ENCODE measurements around the gene SPCS2.
"Not testable (repeated sequence)": the region's sequence is repeated elsewhere in the genome, so short reads cannot be mapped to it uniquely, and the experiment has no call there.

Gene SPCS2

DNA sequence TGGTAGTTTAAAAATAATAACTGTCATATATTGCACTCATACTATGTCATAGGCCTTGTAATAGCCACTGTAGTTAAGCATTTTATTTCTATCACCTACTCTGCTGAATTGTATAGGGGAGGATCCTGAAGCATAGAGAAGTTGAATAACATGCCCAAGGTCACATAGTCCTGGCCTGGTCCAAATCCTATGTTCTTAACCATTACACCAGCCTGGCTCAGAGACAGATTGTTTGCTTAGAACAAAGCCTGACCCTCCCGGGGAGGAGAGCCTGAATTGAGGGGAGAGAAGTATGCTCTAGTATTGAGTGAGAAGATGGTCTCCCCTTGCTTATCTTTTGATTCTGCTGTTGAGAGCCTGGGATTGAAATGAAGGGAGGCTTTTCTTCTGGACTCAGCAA is 41.9 kb downstream of the SPCS2 start:
- in situ Hi-C loops (cut with HindIII; ENCODE audit: low sequenced_read_pairs) = no loop called here

GRCh38 chr11:74992852-74993251 is 43.8 kb downstream of the SPCS2 start:
- in situ Hi-C loops (cut with HindIII; ENCODE audit: low sequenced_read_pairs) = no loop called here

GRCh38 chr11:75000975-75001354 is 51.9 kb downstream of the SPCS2 start:
- in situ Hi-C loops (cut with HindIII; ENCODE audit: low sequenced_read_pairs) = no loop called here

DNA sequence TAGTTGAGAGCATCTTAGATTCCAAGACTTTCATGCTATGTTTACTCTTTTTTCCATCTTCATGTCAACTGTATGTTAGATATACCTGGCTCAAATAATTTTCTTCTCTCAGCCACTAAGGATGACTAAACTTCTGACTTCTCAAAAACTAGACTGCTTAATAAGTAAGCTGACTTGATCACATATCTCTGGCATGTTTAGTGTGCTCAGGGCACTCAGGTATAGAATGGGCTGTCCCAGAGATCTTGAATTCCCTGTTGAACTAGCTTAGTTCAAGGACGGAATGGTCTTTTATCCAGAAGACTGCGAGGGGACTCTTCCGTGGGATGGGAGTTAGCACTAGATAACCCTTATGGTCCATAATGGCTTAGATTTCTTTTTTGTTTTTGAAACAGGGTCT is 52.6 kb downstream of the SPCS2 start:
- in situ Hi-C loops (cut with HindIII; ENCODE audit: low sequenced_read_pairs) = no loop called here

- in situ Hi-C loops (cut with HindIII; ENCODE audit: low sequenced_read_pairs) = no loop called here
Observed at GRCh38 chr11:75002516-75002915, 53.5 kb downstream of the SPCS2 start.

DNA sequence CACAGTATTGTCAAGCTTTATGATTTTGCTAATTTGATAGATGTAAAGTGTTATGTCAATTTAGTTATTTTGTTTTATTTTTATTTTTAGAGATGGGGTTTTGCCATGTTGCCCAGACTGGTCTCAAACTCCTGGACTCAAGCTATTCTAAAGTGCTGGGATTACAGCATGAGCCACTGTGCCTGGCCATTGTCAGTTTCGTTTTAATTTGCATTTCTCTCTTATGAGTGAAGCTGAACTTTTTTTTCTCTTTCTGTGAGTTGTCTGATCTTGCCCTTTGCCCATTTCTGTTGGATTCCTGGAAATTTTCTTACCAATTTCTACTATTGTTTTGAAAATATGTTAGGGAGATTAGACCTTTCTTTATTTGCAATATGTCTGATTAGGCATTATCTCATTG is 55.1 kb downstream of the SPCS2 start:
- in situ Hi-C loops (cut with HindIII; ENCODE audit: low sequenced_read_pairs) = no loop called here

- in situ Hi-C loops (cut with HindIII; ENCODE audit: low sequenced_read_pairs) = loop anchor here (5.0 kb wide), 2 partner anchors 104 to 201 kb away; no protein-coding TSS in a partner anchor
Observed at GRCh38 chr11:75011357-75011756, 62.3 kb downstream of the SPCS2 start.

GRCh38 chr11:75011872-75012271 is 62.8 kb downstream of the SPCS2 start:
- in situ Hi-C loops (cut with HindIII; ENCODE audit: low sequenced_read_pairs) = loop anchor here (5.0 kb wide), 2 partner anchors 105 to 200 kb away; no protein-coding TSS in a partner anchor

DNA sequence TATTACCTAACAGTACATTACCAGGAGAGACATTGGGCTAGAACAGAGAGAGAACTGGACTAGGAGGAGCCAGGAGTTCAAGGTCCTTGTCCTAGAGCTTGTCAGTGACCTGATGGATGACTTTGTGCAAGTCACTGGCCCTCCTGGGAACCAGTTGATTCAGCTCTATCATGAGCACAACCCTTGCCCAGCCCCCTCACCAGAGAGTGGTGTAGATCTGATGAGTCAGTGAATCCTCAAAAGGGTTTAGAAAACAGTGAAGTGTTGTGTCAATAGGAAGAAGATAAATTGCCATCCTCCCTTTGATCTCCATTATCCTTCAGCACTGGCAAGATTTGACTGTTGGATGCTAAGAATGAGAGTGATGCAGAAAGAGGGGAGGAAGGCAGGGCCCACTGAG is 64.0 kb downstream of the SPCS2 start:
- in situ Hi-C loops (cut with HindIII; ENCODE audit: low sequenced_read_pairs) = loop anchor here (5.0 kb wide), 2 partner anchors 106 to 199 kb away; no protein-coding TSS in a partner anchor

DNA sequence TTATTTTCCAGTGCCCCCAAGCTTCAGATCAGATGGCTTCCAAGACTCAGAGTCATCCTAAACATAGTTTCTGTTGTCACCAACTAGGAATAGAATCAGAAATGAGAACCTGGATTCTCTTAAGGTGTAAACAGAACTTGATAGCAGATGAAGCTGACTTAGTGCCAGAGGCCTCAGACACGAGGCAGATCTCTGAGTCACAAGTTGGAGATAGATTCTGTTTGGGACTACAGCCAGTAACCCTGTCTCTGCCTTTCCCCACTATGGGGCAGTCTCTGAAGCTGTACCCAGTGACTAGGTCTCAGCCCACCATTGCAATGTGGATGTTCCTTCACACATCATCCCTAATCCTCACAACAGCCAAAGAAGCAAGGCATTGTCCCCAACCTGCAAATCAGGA is 65.1 kb downstream of the SPCS2 start:
- in situ Hi-C loops (cut with HindIII; ENCODE audit: low sequenced_read_pairs) = loop anchor here (5.0 kb wide), 2 partner anchors 107 to 198 kb away; no protein-coding TSS in a partner anchor

- in situ Hi-C loops (cut with HindIII; ENCODE audit: low sequenced_read_pairs) = not testable (repeated sequence)
Observed at GRCh38 chr11:75019200-75019599, 70.1 kb downstream of the SPCS2 start.

DNA sequence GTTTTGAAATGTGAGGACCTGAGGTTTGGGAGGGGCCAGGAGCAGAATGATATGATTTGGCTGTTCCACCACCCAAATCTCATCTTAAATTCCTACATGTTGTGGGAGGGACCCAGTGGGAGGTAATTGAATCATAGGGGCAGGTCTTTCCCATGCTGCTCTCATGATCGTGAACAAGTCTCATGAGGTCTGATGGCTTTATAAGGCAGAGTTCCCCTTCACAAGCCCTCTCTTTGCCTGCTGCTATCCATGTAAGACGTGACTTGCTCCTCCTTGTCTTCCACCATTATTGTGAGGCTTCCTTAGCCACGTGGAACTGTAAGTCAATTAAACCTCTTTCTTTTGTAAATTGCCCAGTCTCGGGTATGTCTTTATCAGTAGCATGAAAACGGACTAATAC is 71.3 kb downstream of the SPCS2 start:
- in situ Hi-C loops (cut with HindIII; ENCODE audit: low sequenced_read_pairs) = not testable (repeated sequence)

DNA sequence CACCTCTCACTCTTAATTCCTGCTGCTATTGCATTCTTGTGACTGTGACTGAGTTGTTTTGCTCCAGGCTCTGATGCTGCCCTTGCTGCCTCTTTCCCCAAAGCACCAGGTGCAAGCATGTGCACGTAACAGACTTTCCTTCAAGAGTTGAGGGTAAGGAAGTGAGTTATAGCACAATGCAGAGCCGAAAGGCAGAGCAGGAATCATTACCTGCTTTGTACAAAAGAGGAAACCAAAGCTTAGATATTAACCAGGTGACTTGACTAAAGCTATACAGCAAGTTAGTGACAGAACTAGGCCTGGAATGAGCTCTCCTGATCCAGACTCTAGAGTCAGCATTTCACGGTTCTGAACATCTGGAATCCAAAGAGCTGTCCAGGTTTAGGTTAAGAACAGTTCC is 73.2 kb downstream of the SPCS2 start:
- in situ Hi-C loops (cut with HindIII; ENCODE audit: low sequenced_read_pairs) = no loop called here

GRCh38 chr11:75022759-75023396 is 73.8 kb downstream of the SPCS2 start:
- in situ Hi-C loops (cut with HindIII; ENCODE audit: low sequenced_read_pairs) = no loop called here

GRCh38 chr11:75023446-75024067 is 74.5 kb downstream of the SPCS2 start:
- in situ Hi-C loops (cut with HindIII; ENCODE audit: low sequenced_read_pairs) = no loop called here

DNA sequence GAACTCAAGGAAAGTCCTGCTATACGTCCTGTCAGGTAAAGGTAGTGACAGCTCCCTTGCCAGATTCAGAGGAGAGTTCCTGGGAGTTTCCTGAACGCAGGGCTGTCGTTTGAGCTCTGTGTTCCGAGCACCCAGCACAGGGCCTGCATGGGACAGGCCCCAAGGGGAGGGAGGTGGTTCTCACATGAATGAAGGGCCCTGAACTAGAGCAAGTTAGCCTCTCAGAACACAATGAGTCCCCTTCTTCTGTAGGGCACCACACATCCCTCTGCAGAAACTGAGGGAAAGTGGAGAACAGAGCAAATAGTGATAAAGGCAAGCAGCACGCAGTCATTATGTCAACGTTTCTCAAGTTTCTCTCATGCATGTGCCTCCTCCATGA is 75.0 kb downstream of the SPCS2 start:
- in situ Hi-C loops (cut with HindIII; ENCODE audit: low sequenced_read_pairs) = no loop called here

GRCh38 chr11:75024764-75025211 is 75.7 kb downstream of the SPCS2 start:
- in situ Hi-C loops (cut with HindIII; ENCODE audit: low sequenced_read_pairs) = no loop called here

GRCh38 chr11:75025561-75025960 is 76.5 kb downstream of the SPCS2 start:
- in situ Hi-C loops (cut with HindIII; ENCODE audit: low sequenced_read_pairs) = no loop called here

DNA sequence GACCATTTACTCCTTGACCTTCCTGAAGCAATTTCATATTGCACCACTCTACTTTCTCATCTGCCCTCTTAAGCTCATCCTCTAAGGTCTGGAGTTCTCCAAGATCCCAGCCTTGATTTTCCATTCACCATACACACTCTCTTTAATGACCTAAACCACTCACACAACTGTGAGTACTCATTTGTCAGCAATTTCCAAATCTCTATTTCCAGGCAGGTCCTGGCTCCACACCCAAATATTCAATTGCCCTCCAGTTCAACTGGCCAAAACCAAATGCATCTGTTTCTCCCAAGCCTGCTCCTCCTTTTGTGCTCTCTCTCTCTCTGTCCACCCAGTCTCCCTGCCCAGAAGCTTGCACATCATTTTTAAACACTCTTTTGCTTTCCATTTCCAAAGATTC is 79.3 kb downstream of the SPCS2 start:
- in situ Hi-C loops (cut with HindIII; ENCODE audit: low sequenced_read_pairs) = no loop called here
